Measurements from ENCODE around the gene P2RX4. TPM values are rescaled to one million over a fixed set of nuclear protein-coding genes. Genes with fewer than 3 reads are reported as not detected.
A peak's percentile ranks its signal among the peaks of the same experiment; 100 is the strongest.

Gene P2RX4
- total and polyA plus RNA-seq, 4 donors: 16.5 to 32.1 (median 21.8) TPM

GRCh38 chr12:121223292-121224285 is 13.7 kb downstream of the P2RX4 start:
- no peak for DNase-seq (ENCODE audit: low spot score)

More at GRCh38 chr12:121223292-121224285, 13.7 kb downstream of the P2RX4 start:
- no peak overlapping the region for H3K27ac ChIP-seq (ENCODE audit: low read depth in 1 of 2, low read length in 2 of 2)
- TF ChIP-seq MAX (IDR thresholded peaks at IDR 0.05) (no peak), CTCF (IDR thresholded peaks at IDR 0.05; ENCODE audit: low read depth, low read length, missing input control) (peak; percentile 57), NR2F2 (IDR thresholded peaks at IDR 0.05) (no peak), RXRA (IDR thresholded peaks at IDR 0.05) (no peak), JUND (IDR thresholded peaks at IDR 0.05) (no peak), FOXA1 (IDR thresholded peaks at IDR 0.05) (no peak), RAD21 (IDR thresholded peaks at IDR 0.05) (peak; percentile 76 to 83), HNF4A (conservative IDR thresholded peaks at IDR 0.05) (no peak), TAF1 (conservative IDR thresholded peaks at IDR 0.05) (no peak), ZBTB33 (IDR thresholded peaks at IDR 0.05) (no peak), GABPA (IDR thresholded peaks at IDR 0.05 in 1 of 2, conservative IDR thresholded peaks at IDR 0.05 in 1 of 2) (no peak), FOXA2 (IDR thresholded peaks at IDR 0.05) (no peak), ATF3 (IDR thresholded peaks at IDR 0.05) (no peak), REST (IDR thresholded peaks at IDR 0.05) (no peak)
- H3K9ac ChIP-seq (ENCODE audit: low read depth in 1 of 2, low read length in 2 of 2): no peak overlapping the region
- H3K4me1 ChIP-seq (ENCODE audit: control insufficient read depth in 4 of 4, insufficient read depth in 4 of 4, low read length in 3 of 4): peaks cover 3 to 13% (median 4%) of the 10 kb centered on the region in 4 donors
- peaks cover 2 to 6% (median 3%) of the 10 kb centered on the region in 4 donors for H3K36me3 ChIP-seq (ENCODE audit: control insufficient read depth in 4 of 4, insufficient read depth in 3 of 4, low read depth in 1 of 4, low read length in 3 of 4)
- no peaks in the 10 kb centered on the region for H3K27me3 ChIP-seq (ENCODE audit: control insufficient read depth in 4 of 4, insufficient read depth in 4 of 4, low read length in 3 of 4)
- WGBS: 72% methylated on average over 19 of the region's 19 CpGs
- H3K9me3 ChIP-seq (ENCODE audit: control insufficient read depth in 4 of 4, low read length in 3 of 4): no peaks in the 10 kb centered on the region
- no peak overlapping the region for H3K4me3 ChIP-seq (ENCODE audit: low read depth in 1 of 3, low read length in 3 of 3)

Measured in liver (tissue), 9 donors.